GM12878 (cell line): ENCODE measurements around the gene LPIN3. TPM values are rescaled to one million over a fixed set of nuclear protein-coding genes. Genes with fewer than 3 reads are reported as not detected.

ENCODE experiments used
- CEBPB ChIP-seq, 2 experiments: fragments of 150-350 bp in 1 of 2; IDR thresholded peaks; 2 replicates each; pipeline ENCODE4 v1.6.1; 2012 to 2014; ENCODE audit warnings: low read depth in 2 of 2, low read length in 2 of 2, borderline replicate concordance in 1 of 2, inconsistent platforms in 1 of 2
- IKZF2 ChIP-seq, 2 experiments: fragments of 450-650 bp; IDR thresholded peaks; 2 replicates each; pipeline ENCODE4 v1.6.1; 2017; ENCODE audit warnings: mild to moderate bottlenecking in 2 of 2, moderate library complexity in 2 of 2
- PAX8 ChIP-seq: fragments of 450-650 bp; IDR thresholded peaks from 2 replicates; pipeline ENCODE4 v1.6.1; 2017; ENCODE audit warnings: mild to moderate bottlenecking, moderate library complexity
- RAD21 ChIP-seq: IDR thresholded peaks from 2 replicates; pipeline ENCODE4 v1.6.1; 2011; ENCODE audit warnings: mild to moderate bottlenecking, low read depth, low read length, moderate library complexity; ENCODE audit not compliant: insufficient read depth
- SMAD1 ChIP-seq: fragments of 450-650 bp; IDR thresholded peaks from 2 replicates; pipeline ENCODE4 v1.6.1; 2018; ENCODE audit warnings: mild to moderate bottlenecking, low read depth; ENCODE audit not compliant: partially characterized antibody
- SMAD5 ChIP-seq: IDR thresholded peaks from 2 replicates; pipeline ENCODE4 v1.6.1; 2016; ENCODE audit warnings: antibody characterized with exemption, low read depth
- YBX1 ChIP-seq: fragments of 450-650 bp; IDR thresholded peaks from 2 replicates; pipeline ENCODE4 v1.6.1; 2016; ENCODE audit warnings: antibody characterized with exemption
- ZZZ3 ChIP-seq: IDR thresholded peaks from 2 replicates; pipeline ENCODE4 v1.6.1; 2011; ENCODE audit warnings: low read depth; ENCODE audit not compliant: control insufficient read depth, insufficient read length
- polyA plus RNA-seq, 11 experiments: library from polyadenylated mRNA; depleted of rRNA in 4 of 11; unstranded in 6 of 11; stranded (reverse) in 5 of 11; fragments of >200 nt; fragmentation: Nextera tagmentation in 4 of 11; fragmentation: Illumina TruSeq in 1 of 11; extraction: Ambion mirVana in 4 of 11; extraction: Trizol in 1 of 11; gene quantifications; 1 replicate in 1 of 11; 2 replicates in 10 of 11; pipeline versions ENCODE4 v1.2.1 to v1.2.3, GENCODE V29; 2011 to 2016; ENCODE audit warnings: inconsistent platforms in 2 of 11, missing spikeins in 2 of 11, low read depth in 1 of 11
- total RNA-seq, 4 experiments: library from RNA; depleted of rRNA in 3 of 4; stranded (reverse); fragments of >200 nt in 3 of 4; fragmentation: Illumina TruSeq in 1 of 4; extraction: Trizol in 1 of 4; gene quantifications; 2 replicates each; pipeline versions ENCODE4 v1.2.1 to v1.2.3, GENCODE V29; 2013 to 2021
- TF ChIP-seq, protein P1 (sequence below): fragments of 450-650 bp; formaldehyde crosslinking; IDR thresholded peaks from 2 replicates; pipeline ENCODE4 v1.4.0; 2022; ENCODE audit warnings: mild to moderate bottlenecking, moderate library complexity
- TF ChIP-seq, protein P2 (sequence below), 3 experiments: IDR thresholded peaks in 2 of 3; conservative IDR thresholded peaks in 1 of 3; 2 replicates each; pipeline ENCODE4 v1.5.1; 2011; ENCODE audit warnings: low read depth in 3 of 3, low read length in 3 of 3, mild to moderate bottlenecking in 3 of 3, control low read depth in 2 of 3, moderate library complexity in 2 of 3, inconsistent platforms in 1 of 3, mixed read lengths in 1 of 3; ENCODE audit not compliant: control insufficient read depth in 2 of 3, insufficient read depth in 1 of 3; ENCODE audit errors: extremely low read depth in 1 of 3

The LPIN3 gene
- total and polyA plus RNA-seq, 10 of the 15 experiments (the other 5 are each of a cell fraction or from before 2014, with no cell fraction given): 0.13 to 1.3 (median 0.51) TPM

DNA sequence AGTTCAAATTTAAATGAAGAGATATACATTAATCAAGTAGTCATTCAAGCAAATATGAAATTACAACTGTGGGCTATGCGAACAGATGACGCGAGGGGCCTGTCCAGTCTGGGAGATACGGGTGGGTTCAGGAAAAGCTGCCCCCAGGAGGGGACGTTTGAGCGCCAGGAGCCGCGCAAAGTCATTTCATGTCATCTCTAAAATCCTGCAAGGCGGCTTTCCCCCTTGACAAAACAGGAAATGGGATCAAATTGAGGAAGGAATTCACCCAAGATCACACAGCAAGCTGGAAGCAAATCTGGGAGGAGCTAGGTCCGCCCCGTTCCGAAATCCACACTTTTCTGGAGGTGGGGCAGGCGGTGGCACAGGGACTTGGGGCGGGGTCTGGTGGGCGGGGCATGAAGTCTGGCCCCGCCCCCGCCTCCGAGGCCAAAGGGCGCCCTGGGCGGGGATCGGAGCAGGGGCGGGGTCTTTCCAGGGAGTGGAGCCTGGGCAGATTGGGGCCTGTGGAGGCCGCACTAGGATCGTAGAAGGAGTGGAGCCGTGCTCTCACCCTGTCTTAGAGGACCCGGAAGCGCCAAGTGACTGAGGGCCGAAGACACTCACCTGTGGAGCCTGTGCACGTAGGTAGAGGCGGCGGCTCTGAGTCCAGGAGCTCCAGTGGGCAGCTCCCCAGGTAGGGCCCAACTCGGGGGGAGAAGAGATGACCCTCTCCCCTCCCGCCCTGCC is at the start of gene LPIN3 (continued):
- TF ChIP-seq, protein P1, sequence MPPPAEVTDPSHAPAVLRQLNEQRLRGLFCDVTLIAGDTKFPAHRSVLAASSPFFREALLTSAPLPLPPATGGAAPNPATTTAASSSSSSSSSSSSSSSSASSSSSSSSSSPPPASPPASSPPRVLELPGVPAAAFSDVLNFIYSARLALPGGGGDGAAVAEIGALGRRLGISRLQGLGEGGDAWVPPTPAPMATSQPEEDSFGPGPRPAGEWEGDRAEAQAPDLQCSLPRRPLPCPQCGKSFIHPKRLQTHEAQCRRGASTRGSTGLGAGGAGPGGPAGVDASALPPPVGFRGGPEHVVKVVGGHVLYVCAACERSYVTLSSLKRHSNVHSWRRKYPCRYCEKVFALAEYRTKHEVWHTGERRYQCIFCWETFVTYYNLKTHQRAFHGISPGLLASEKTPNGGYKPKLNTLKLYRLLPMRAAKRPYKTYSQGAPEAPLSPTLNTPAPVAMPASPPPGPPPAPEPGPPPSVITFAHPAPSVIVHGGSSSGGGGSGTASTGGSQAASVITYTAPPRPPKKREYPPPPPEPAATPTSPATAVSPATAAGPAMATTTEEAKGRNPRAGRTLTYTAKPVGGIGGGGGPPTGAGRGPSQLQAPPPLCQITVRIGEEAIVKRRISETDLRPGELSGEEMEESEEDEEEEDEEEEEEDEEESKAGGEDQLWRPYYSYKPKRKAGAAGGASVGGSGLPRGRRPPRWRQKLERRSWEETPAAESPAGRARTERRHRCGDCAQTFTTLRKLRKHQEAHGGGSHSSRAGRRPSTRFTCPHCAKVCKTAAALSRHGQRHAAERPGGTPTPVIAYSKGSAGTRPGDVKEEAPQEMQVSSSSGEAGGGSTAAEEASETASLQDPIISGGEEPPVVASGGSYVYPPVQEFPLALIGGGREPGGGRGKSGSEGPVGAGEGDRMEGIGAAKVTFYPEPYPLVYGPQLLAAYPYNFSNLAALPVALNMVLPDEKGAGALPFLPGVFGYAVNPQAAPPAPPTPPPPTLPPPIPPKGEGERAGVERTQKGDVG (CRISPR knock-in tag): no peak
- TF ChIP-seq RAD21: no peak
- no peak for TF ChIP-seq PAX8
- TF ChIP-seq YBX1: no peak
- TF ChIP-seq SMAD5: no peak
- TF ChIP-seq IKZF2 (IDR thresholded peaks at IDR 0.05): no peak
- TF ChIP-seq SMAD1: no peak
- no peak for TF ChIP-seq ZZZ3
- TF ChIP-seq CEBPB (IDR thresholded peaks at IDR 0.05; ENCODE audit: borderline replicate concordance in 1 of 2, low read depth in 2 of 2, low read length in 2 of 2): no peak
- TF ChIP-seq, protein P2, sequence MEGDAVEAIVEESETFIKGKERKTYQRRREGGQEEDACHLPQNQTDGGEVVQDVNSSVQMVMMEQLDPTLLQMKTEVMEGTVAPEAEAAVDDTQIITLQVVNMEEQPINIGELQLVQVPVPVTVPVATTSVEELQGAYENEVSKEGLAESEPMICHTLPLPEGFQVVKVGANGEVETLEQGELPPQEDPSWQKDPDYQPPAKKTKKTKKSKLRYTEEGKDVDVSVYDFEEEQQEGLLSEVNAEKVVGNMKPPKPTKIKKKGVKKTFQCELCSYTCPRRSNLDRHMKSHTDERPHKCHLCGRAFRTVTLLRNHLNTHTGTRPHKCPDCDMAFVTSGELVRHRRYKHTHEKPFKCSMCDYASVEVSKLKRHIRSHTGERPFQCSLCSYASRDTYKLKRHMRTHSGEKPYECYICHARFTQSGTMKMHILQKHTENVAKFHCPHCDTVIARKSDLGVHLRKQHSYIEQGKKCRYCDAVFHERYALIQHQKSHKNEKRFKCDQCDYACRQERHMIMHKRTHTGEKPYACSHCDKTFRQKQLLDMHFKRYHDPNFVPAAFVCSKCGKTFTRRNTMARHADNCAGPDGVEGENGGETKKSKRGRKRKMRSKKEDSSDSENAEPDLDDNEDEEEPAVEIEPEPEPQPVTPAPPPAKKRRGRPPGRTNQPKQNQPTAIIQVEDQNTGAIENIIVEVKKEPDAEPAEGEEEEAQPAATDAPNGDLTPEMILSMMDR (IDR thresholded peaks at IDR 0.05 in 2 of 3, conservative IDR thresholded peaks at IDR 0.05 in 1 of 3; ENCODE audit: control insufficient read depth in 2 of 3, extremely low read depth in 1 of 3, insufficient read depth in 1 of 3, low read depth in 3 of 3, low read length in 3 of 3): no peak; a peak in 1 of 6 replicates
